Measurements from ENCODE around the gene MYRIP.

The MYRIP gene

DNA sequence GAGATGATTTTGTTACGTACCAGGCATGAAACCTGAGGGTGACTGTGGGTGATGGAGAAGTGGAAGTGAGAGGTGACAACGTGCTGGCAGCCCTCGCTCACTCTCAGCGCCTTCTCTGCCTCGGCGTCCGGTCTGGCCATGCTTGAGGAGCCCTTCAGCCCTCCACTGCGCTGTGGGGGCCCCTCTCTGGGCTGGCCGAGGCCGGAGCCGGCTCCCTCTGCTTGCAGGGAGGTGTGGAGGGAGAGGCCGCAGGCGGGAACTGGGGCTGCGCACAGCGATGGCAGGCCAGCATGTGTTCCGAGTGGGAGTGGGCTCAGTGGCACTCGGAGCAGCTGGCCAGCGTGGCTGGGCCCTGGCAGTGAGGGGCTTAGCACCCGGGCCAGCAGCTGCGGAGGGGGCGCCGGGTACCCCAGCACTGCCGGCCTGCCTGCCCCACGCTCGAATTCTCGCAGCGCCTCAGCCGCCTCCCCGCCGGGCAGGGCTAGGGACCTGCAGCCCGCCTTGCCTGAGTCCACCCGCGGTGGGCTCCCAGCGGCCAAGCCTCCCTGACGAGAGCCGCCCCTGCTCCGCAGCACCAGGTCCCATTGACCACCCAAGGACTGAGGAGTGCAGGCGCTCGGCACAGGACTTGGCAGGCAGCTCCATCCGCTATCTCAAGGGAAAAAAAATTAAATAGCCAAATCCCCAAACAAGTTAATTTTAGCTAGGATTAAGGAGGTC, 29.7 kb upstream of the MYRIP start (continued):
- TF ChIP-seq CSRNP3 (CRISPR knock-in tag; IDR thresholded peaks at IDR 0.05) (no peak), ZNF70 (CRISPR knock-in tag; IDR thresholded peaks at IDR 0.05) (no peak), ISL1 (CRISPR knock-in tag; IDR thresholded peaks at IDR 0.05) (no peak), GLIS3 (CRISPR knock-in tag; IDR thresholded peaks at IDR 0.05) (no peak), SNAI2 (CRISPR knock-in tag; IDR thresholded peaks at IDR 0.05) (no peak), BACH2 (CRISPR knock-in tag; IDR thresholded peaks at IDR 0.05; ENCODE audit: borderline replicate concordance) (no peak), ARNTL (CRISPR knock-in tag; IDR thresholded peaks at IDR 0.05; ENCODE audit: borderline replicate concordance, low read depth) (no peak), TOX (CRISPR knock-in tag; IDR thresholded peaks at IDR 0.05; ENCODE audit: borderline replicate concordance) (no peak), ZFP30 (CRISPR knock-in tag; IDR thresholded peaks at IDR 0.05) (no peak)
- TF ChIP-seq, protein P1, sequence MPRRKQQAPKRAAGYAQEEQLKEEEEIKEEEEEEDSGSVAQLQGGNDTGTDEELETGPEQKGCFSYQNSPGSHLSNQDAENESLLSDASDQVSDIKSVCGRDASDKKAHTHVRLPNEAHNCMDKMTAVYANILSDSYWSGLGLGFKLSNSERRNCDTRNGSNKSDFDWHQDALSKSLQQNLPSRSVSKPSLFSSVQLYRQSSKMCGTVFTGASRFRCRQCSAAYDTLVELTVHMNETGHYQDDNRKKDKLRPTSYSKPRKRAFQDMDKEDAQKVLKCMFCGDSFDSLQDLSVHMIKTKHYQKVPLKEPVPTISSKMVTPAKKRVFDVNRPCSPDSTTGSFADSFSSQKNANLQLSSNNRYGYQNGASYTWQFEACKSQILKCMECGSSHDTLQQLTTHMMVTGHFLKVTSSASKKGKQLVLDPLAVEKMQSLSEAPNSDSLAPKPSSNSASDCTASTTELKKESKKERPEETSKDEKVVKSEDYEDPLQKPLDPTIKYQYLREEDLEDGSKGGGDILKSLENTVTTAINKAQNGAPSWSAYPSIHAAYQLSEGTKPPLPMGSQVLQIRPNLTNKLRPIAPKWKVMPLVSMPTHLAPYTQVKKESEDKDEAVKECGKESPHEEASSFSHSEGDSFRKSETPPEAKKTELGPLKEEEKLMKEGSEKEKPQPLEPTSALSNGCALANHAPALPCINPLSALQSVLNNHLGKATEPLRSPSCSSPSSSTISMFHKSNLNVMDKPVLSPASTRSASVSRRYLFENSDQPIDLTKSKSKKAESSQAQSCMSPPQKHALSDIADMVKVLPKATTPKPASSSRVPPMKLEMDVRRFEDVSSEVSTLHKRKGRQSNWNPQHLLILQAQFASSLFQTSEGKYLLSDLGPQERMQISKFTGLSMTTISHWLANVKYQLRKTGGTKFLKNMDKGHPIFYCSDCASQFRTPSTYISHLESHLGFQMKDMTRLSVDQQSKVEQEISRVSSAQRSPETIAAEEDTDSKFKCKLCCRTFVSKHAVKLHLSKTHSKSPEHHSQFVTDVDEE (CRISPR knock-in tag; IDR thresholded peaks at IDR 0.05), result no peak

DNA sequence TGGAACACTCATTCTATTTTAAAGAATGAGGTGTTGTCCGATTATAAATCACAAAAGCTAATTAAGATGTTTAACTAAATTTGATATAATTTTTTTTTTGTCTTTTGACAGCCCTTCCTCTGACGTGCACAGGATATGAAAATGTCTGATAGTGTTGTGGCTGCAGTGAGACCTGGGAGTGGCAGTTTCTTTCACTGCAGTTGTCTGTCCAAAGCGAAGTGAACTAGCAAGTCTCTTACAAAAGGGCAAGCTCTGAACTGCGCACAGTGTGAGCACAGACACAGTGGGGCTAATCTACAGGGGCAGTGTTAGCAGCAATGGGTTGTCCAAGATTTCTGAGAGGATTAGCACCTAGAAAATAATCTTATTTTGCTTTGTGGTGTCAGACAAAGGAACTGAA, 29.1 kb upstream of the MYRIP start:
- TF ChIP-seq ZNF70 (CRISPR knock-in tag; IDR thresholded peaks at IDR 0.05), result no peak
- TF ChIP-seq, protein P1 (CRISPR knock-in tag; IDR thresholded peaks at IDR 0.05), result no peak
- TF ChIP-seq ISL1 (CRISPR knock-in tag; IDR thresholded peaks at IDR 0.05), result no peak
- no peak for TF ChIP-seq ZC3H10 (CRISPR knock-in tag; IDR thresholded peaks at IDR 0.05)
- TF ChIP-seq BACH2 (CRISPR knock-in tag; IDR thresholded peaks at IDR 0.05; ENCODE audit: borderline replicate concordance), result no peak
- TF ChIP-seq RARB (CRISPR knock-in tag; IDR thresholded peaks at IDR 0.05), result no peak
- TF ChIP-seq, protein P2, sequence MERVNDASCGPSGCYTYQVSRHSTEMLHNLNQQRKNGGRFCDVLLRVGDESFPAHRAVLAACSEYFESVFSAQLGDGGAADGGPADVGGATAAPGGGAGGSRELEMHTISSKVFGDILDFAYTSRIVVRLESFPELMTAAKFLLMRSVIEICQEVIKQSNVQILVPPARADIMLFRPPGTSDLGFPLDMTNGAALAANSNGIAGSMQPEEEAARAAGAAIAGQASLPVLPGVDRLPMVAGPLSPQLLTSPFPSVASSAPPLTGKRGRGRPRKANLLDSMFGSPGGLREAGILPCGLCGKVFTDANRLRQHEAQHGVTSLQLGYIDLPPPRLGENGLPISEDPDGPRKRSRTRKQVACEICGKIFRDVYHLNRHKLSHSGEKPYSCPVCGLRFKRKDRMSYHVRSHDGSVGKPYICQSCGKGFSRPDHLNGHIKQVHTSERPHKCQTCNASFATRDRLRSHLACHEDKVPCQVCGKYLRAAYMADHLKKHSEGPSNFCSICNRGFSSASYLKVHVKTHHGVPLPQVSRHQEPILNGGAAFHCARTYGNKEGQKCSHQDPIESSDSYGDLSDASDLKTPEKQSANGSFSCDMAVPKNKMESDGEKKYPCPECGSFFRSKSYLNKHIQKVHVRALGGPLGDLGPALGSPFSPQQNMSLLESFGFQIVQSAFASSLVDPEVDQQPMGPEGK (CRISPR knock-in tag; IDR thresholded peaks at IDR 0.05; ENCODE audit: borderline replicate concordance), result no peak
- no peak for TF ChIP-seq TOX (CRISPR knock-in tag; IDR thresholded peaks at IDR 0.05; ENCODE audit: borderline replicate concordance)
- TF ChIP-seq, protein P3, sequence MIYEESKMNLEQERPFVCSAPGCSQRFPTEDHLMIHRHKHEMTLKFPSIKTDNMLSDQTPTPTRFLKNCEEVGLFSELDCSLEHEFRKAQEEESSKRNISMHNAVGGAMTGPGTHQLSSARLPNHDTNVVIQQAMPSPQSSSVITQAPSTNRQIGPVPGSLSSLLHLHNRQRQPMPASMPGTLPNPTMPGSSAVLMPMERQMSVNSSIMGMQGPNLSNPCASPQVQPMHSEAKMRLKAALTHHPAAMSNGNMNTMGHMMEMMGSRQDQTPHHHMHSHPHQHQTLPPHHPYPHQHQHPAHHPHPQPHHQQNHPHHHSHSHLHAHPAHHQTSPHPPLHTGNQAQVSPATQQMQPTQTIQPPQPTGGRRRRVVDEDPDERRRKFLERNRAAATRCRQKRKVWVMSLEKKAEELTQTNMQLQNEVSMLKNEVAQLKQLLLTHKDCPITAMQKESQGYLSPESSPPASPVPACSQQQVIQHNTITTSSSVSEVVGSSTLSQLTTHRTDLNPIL (CRISPR knock-in tag; IDR thresholded peaks at IDR 0.05; ENCODE audit: low read depth), result no peak
- TF ChIP-seq OSR1 (CRISPR knock-in tag; IDR thresholded peaks at IDR 0.05), result no peak
- TF ChIP-seq ZFP3 (CRISPR knock-in tag; IDR thresholded peaks at IDR 0.05), result no peak
- no peak for TF ChIP-seq ZNF8 (CRISPR knock-in tag; IDR thresholded peaks at IDR 0.05)
- no peak for TF ChIP-seq GLIS3 (CRISPR knock-in tag; IDR thresholded peaks at IDR 0.05)
- no peak for TF ChIP-seq PPARA (CRISPR knock-in tag; IDR thresholded peaks at IDR 0.05; ENCODE audit: borderline replicate concordance)
- no peak for ATAC-seq

GRCh38 chr3:39781025-39781424, 28.4 kb upstream of the MYRIP start:
- TF ChIP-seq, protein P3 (CRISPR knock-in tag; IDR thresholded peaks at IDR 0.05; ENCODE audit: low read depth), result no peak
- no peak for TF ChIP-seq ZFP3 (CRISPR knock-in tag; IDR thresholded peaks at IDR 0.05)
- TF ChIP-seq, protein P2 (CRISPR knock-in tag; IDR thresholded peaks at IDR 0.05; ENCODE audit: borderline replicate concordance), result no peak
- TF ChIP-seq ZC3H10 (CRISPR knock-in tag; IDR thresholded peaks at IDR 0.05), result no peak
- no peak for TF ChIP-seq GLIS3 (CRISPR knock-in tag; IDR thresholded peaks at IDR 0.05)
- no peak for TF ChIP-seq TOX (CRISPR knock-in tag; IDR thresholded peaks at IDR 0.05; ENCODE audit: borderline replicate concordance)
- no peak for TF ChIP-seq POU6F1 (CRISPR knock-in tag; IDR thresholded peaks at IDR 0.05; ENCODE audit: borderline replicate concordance, low read depth)
- no peak for ATAC-seq
